Caco-2 (cell line): ENCODE data around the gene NUP133. TPM values are rescaled to one million over a fixed set of nuclear protein-coding genes. Genes with fewer than 3 reads are reported as not detected.

Experiments
- BruUV-seq: library from RNA; stranded (reverse); fragments of 400-500 nt; replicated peaks from 2 replicates; lab custom pipeline; 2021; lab: Mats Ljungman, UMichigan
- CTCF ChIA-PET: fragments of 300-600 bp; sonication (Branson Sonifier 250); formaldehyde crosslinking; loops from one replicate; lab custom pipeline; 2022; ENCODE audit warnings: antibody characterized with exemption; lab: Charles Lee
- POLR2A ChIA-PET: fragments of 300-600 bp; sonication (Branson Sonifier 250); formaldehyde crosslinking; loops from one replicate; lab custom pipeline; 2022; ENCODE audit warnings: antibody characterized with exemption; lab: Charles Lee
- DNase-seq, 2 experiments: peaks; one replicate each; pipeline versions ENCODE4 v3.0.0 to v3.0.0-alpha.2; 2020 to 2022
- H3K27me3 ChIP-seq: replicated peaks from 2 replicates; pipeline ENCODE4 v1.6.0; 2011; ENCODE audit warnings: low read length; ENCODE audit not compliant: control insufficient read depth, insufficient read depth
- H3K36me3 ChIP-seq: 2 replicates; pipeline ENCODE4 v1.5.1; 2011; ENCODE audit warnings: low read length; ENCODE audit not compliant: control insufficient read depth, insufficient read depth
- H3K4me1 ChIP-seq: fragments of 250-450 bp; sonication (Bioruptor Pico); 2 replicates; pipeline ENCODE4 v1.5.1; 2020; ENCODE audit warnings: mild to moderate bottlenecking
- H3K4me3 ChIP-seq: 2 replicates; pipeline ENCODE4 v1.5.1; 2011; ENCODE audit warnings: low read depth, mild to moderate bottlenecking, control low read depth, low read length
- H3K9me3 ChIP-seq: fragments of 250-450 bp; sonication (Bioruptor Pico); 2 replicates; pipeline ENCODE4 v1.5.1; 2020; ENCODE audit warnings: mild to moderate bottlenecking, moderate library complexity
- H3K27ac Mint-ChIP-seq: one replicate; pipeline ENCODE4 v1.8.0; 2022; ENCODE audit warnings: mixed read lengths; ENCODE audit not compliant: unreplicated experiment
- H3K27me3 Mint-ChIP-seq: one replicate; pipeline ENCODE4 v1.8.0; 2022; ENCODE audit warnings: mixed read lengths; ENCODE audit not compliant: insufficient read depth, unreplicated experiment
- H3K36me3 Mint-ChIP-seq: one replicate; pipeline ENCODE4 v1.8.0; 2022; ENCODE audit warnings: mild to moderate bottlenecking, mixed read lengths; ENCODE audit not compliant: insufficient read depth, unreplicated experiment
- H3K4me1 Mint-ChIP-seq: one replicate; pipeline ENCODE4 v1.8.0; 2022; ENCODE audit warnings: low read depth, mixed read lengths; ENCODE audit not compliant: unreplicated experiment
- H3K4me3 Mint-ChIP-seq: one replicate; pipeline ENCODE4 v1.8.0; 2022; ENCODE audit warnings: mild to moderate bottlenecking, moderate library complexity, mixed read lengths; ENCODE audit not compliant: unreplicated experiment
- H3K9me3 Mint-ChIP-seq: one replicate; pipeline ENCODE4 v1.8.0; 2022; ENCODE audit warnings: mixed read lengths; ENCODE audit not compliant: unreplicated experiment
- CTCF ChIP-seq, 2 experiments: fragments of 200-600 bp in 1 of 2; IDR thresholded peaks; 1 replicate in 1 of 2; 2 replicates in 1 of 2; pipeline versions ENCODE4 v1.5.1 to v1.8.0; 2011 to 2022; ENCODE audit warnings: antibody characterized with exemption in 1 of 2, control low read depth in 1 of 2, inconsistent platforms in 1 of 2, low read depth in 1 of 2, low read length in 1 of 2, mild to moderate bottlenecking in 1 of 2, moderate library complexity in 1 of 2; ENCODE audit not compliant: insufficient read depth in 1 of 2, severe bottlenecking in 1 of 2, unreplicated experiment in 1 of 2
- intact Hi-C: fragments of 100-400 bp; cut with micrococcal nuclease; formaldehyde crosslinking; loops from one replicate; pipeline ENCODE4 v1.10.0; 2022; ENCODE audit not compliant: unreplicated experiment
- total RNA-seq: library from RNA; stranded (reverse); gene quantifications from 2 replicates; pipeline ENCODE4 v1.2.3, GENCODE V29; 2022

The NUP133 gene
- total RNA-seq, 1 experiment from 2014 or later: 54.5 TPM

GRCh38 chr1:229539863-229540506 is 31.8 kb upstream of the NUP133 start:
- no peaks in the 10 kb centered on the region for H3K36me3 ChIP-seq
- no peak overlapping the region for H3K27ac Mint-ChIP-seq
- BruUV-seq: no TSS peak
- CTCF ChIA-PET: interaction anchor here (1.7 kb wide), 1 partner anchor 19 kb away, joined by 3 read pairs; the partner anchor contains the start of gene ABCB10
- POLR2A ChIA-PET: no interaction called here
- intact Hi-C loops: no loop called here
- no peaks in the 10 kb centered on the region for H3K4me1 Mint-ChIP-seq
- H3K9me3 ChIP-seq: no peaks in the 10 kb centered on the region
- H3K4me3 ChIP-seq: no peak overlapping the region
- no peaks in the 10 kb centered on the region for H3K9me3 Mint-ChIP-seq
- H3K4me3 Mint-ChIP-seq: no peak overlapping the region
- no peak for TF ChIP-seq CTCF (IDR thresholded peaks at IDR 0.05; ENCODE audit: insufficient read depth in 1 of 2, low read depth in 1 of 2, low read length in 1 of 2, severe bottlenecking in 1 of 2, unreplicated experiment in 1 of 2)
- DNase-seq: no peak
- no peaks in the 10 kb centered on the region for H3K4me1 ChIP-seq
- no peaks in the 10 kb centered on the region for H3K27me3 ChIP-seq
- H3K27me3 Mint-ChIP-seq: no peaks in the 10 kb centered on the region
- H3K36me3 Mint-ChIP-seq: peaks cover 69% of the 10 kb centered on the region

GRCh38 chr1:229538945-229539344 is 30.8 kb upstream of the NUP133 start:
- BruUV-seq: no TSS peak
- no peaks in the 10 kb centered on the region for H3K4me1 Mint-ChIP-seq
- H3K4me3 ChIP-seq: no peak overlapping the region
- TF ChIP-seq CTCF (IDR thresholded peaks at IDR 0.05; ENCODE audit: insufficient read depth in 1 of 2, low read depth in 1 of 2, low read length in 1 of 2, severe bottlenecking in 1 of 2, unreplicated experiment in 1 of 2): no peak
- POLR2A ChIA-PET: no interaction called here
- H3K9me3 Mint-ChIP-seq: no peaks in the 10 kb centered on the region
- DNase-seq: no peak
- no peak overlapping the region for H3K27ac Mint-ChIP-seq
- intact Hi-C loops: no loop called here
- H3K27me3 Mint-ChIP-seq: no peaks in the 10 kb centered on the region
- H3K4me1 ChIP-seq: no peaks in the 10 kb centered on the region
- peaks cover 72% of the 10 kb centered on the region for H3K36me3 Mint-ChIP-seq
- H3K36me3 ChIP-seq: no peaks in the 10 kb centered on the region
- CTCF ChIA-PET: interaction anchor here (1.7 kb wide), 1 partner anchor 20 kb away, joined by 3 read pairs; the partner anchor contains the start of gene ABCB10
- no peaks in the 10 kb centered on the region for H3K27me3 ChIP-seq
- no peak overlapping the region for H3K4me3 Mint-ChIP-seq
- H3K9me3 ChIP-seq: no peaks in the 10 kb centered on the region

GRCh38 chr1:229537894-229538293 is 29.8 kb upstream of the NUP133 start:
- CTCF ChIA-PET: no interaction called here
- Histone ChIP-seq H3K27me3 (no peaks in the 10 kb centered on the region), H3K9me3 (no peaks in the 10 kb centered on the region), H3K4me3 (no peak overlapping the region), H3K36me3 (no peaks in the 10 kb centered on the region), H3K4me1 (no peaks in the 10 kb centered on the region)
- no peak for DNase-seq
- intact Hi-C loops: no loop called here
- POLR2A ChIA-PET: no interaction called here
- TF ChIP-seq CTCF (IDR thresholded peaks at IDR 0.05; ENCODE audit: insufficient read depth in 1 of 2, low read depth in 1 of 2, low read length in 1 of 2, severe bottlenecking in 1 of 2, unreplicated experiment in 1 of 2): no peak
- Mint-ChIP-seq H3K27ac (no peak overlapping the region), H3K36me3 (peaks cover 70% of the 10 kb centered on the region), H3K27me3 (no peaks in the 10 kb centered on the region), H3K4me3 (no peak overlapping the region), H3K9me3 (no peaks in the 10 kb centered on the region), H3K4me1 (no peaks in the 10 kb centered on the region)
- no TSS peak for BruUV-seq
